ENCODE measurements around the gene CXCL10. TPM values are rescaled to one million over a fixed set of nuclear protein-coding genes. Genes with fewer than 3 reads are reported as not detected.
"Not testable (repeated sequence)": the region's sequence is repeated elsewhere in the genome, so short reads cannot be mapped to it uniquely, and the experiment has no call there.

Gene CXCL10
- total RNA-seq, 4 donors from 2014 or later: not detected

- H3K27me3 ChIP-seq: no peaks in the 10 kb centered on the region
- TF ChIP-seq CTCF (IDR thresholded peaks at IDR 0.05) (no peak), POLR2AphosphoS5 (IDR thresholded peaks at IDR 0.05) (no peak), EP300 (IDR thresholded peaks at IDR 0.05) (no peak), POLR2A (IDR thresholded peaks at IDR 0.05) (no peak)
- no peak overlapping the region for H3K27ac ChIP-seq
- no peak for DNase-seq (ENCODE audit: low spot score in 2 of 2)
- no peaks in the 10 kb centered on the region for H3K36me3 ChIP-seq
- H3K4me1 ChIP-seq: no peaks in the 10 kb centered on the region
- no peak overlapping the region for H3K4me3 ChIP-seq
- no peaks in the 10 kb centered on the region for H3K9me3 ChIP-seq
- 39% methylated on average over 2 of the region's 2 CpGs for WGBS
These were observed 32.1 kb upstream of the CXCL10 start for GRCh38 chr4:76055421-76055820.

- no peak for DNase-seq (ENCODE audit: low spot score in 2 of 2)
- Histone ChIP-seq H3K27ac (no peak overlapping the region), H3K9me3 (no peaks in the 10 kb centered on the region), H3K4me3 (no peak overlapping the region), H3K4me1 (no peaks in the 10 kb centered on the region), H3K27me3 (no peaks in the 10 kb centered on the region), H3K36me3 (no peaks in the 10 kb centered on the region)
- no peak for TF ChIP-seq CTCF (IDR thresholded peaks at IDR 0.05)
- no peak for TF ChIP-seq POLR2A (IDR thresholded peaks at IDR 0.05)
- no peak for TF ChIP-seq POLR2AphosphoS5 (IDR thresholded peaks at IDR 0.05)
- TF ChIP-seq EP300 (IDR thresholded peaks at IDR 0.05): no peak
- 76% methylated on average over 2 of the region's 2 CpGs for WGBS
These were observed 31.7 kb upstream of the CXCL10 start for GRCh38 chr4:76055016-76055415.

GRCh38 chr4:76053730-76054129 lies 30.4 kb upstream of the CXCL10 start:
- Histone ChIP-seq H3K27me3 (no peaks in the 10 kb centered on the region), H3K9me3 (no peaks in the 10 kb centered on the region), H3K4me1 (no peaks in the 10 kb centered on the region), H3K4me3 (no peak overlapping the region), H3K27ac (no peak overlapping the region), H3K36me3 (no peaks in the 10 kb centered on the region)
- WGBS: 40% methylated on average over 4 of the region's 4 CpGs
- no peak for DNase-seq (ENCODE audit: low spot score in 2 of 2)
- TF ChIP-seq POLR2AphosphoS5 (IDR thresholded peaks at IDR 0.05) (no peak), EP300 (IDR thresholded peaks at IDR 0.05) (no peak), CTCF (IDR thresholded peaks at IDR 0.05) (no peak), POLR2A (IDR thresholded peaks at IDR 0.05) (no peak)

GRCh38 chr4:76050560-76051050 lies 27.3 kb upstream of the CXCL10 start:
- WGBS: no CpG with 5 or more reads among the region's 27 CpGs
- H3K9me3 ChIP-seq, H3K27ac ChIP-seq: not testable (repeated sequence)

GRCh38 chr4:76049860-76050416 lies 26.6 kb upstream of the CXCL10 start:
- not testable (repeated sequence) for H3K4me1 ChIP-seq; H3K36me3 ChIP-seq; H3K9me3 ChIP-seq; H3K27ac ChIP-seq; H3K27me3 ChIP-seq; H3K4me3 ChIP-seq; DNase-seq (ENCODE audit: low spot score in 2 of 2)
- WGBS: 88% methylated on average over 16 of the region's 17 CpGs

More at GRCh38 chr4:76050560-76051050, 27.3 kb upstream of the CXCL10 start:
- H3K4me1 ChIP-seq; H3K27me3 ChIP-seq; H3K36me3 ChIP-seq; H3K4me3 ChIP-seq; DNase-seq (ENCODE audit: low spot score in 2 of 2): not testable (repeated sequence)

- H3K4me1 ChIP-seq; DNase-seq (ENCODE audit: low spot score in 2 of 2); H3K27ac ChIP-seq; H3K27me3 ChIP-seq; H3K9me3 ChIP-seq; H3K4me3 ChIP-seq; H3K36me3 ChIP-seq: not testable (repeated sequence)
- WGBS: 81% methylated on average over 4 of the region's 4 CpGs
These were observed 21.4 kb upstream of the CXCL10 start for GRCh38 chr4:76044686-76045085.

- WGBS: 95% methylated on average over 4 of the region's 18 CpGs
- not testable (repeated sequence) for H3K27ac ChIP-seq; DNase-seq (ENCODE audit: low spot score in 2 of 2); H3K36me3 ChIP-seq; H3K4me1 ChIP-seq; H3K4me3 ChIP-seq; H3K27me3 ChIP-seq; H3K9me3 ChIP-seq
These were observed 20.0 kb upstream of the CXCL10 start for GRCh38 chr4:76043306-76043705.

GRCh38 chr4:76042241-76042998 lies 19.1 kb upstream of the CXCL10 start:
- H3K27ac ChIP-seq; H3K4me1 ChIP-seq; H3K27me3 ChIP-seq; DNase-seq (ENCODE audit: low spot score in 2 of 2); H3K9me3 ChIP-seq; H3K36me3 ChIP-seq; H3K4me3 ChIP-seq: not testable (repeated sequence)
- 80% methylated on average over 15 of the region's 18 CpGs for WGBS

All from suprapubic skin (tissue), 4 donors.